ENCODE data around the gene OMA1. TPM values are rescaled to one million over a fixed set of nuclear protein-coding genes. Genes with fewer than 3 reads are reported as not detected.

The OMA1 gene
- total and polyA plus RNA-seq, 12 donors, result 16.2 to 44.9 (median 32.3) TPM

GRCh38 chr1:58586271-58586670 lies 39.7 kb upstream of the OMA1 start:
- DNase-seq, result no peak
- TF ChIP-seq POLR2A (IDR thresholded peaks at IDR 0.05) (no peak), CTCF (IDR thresholded peaks at IDR 0.05) (no peak)
- H3K27ac ChIP-seq, result no peak overlapping the region
- no peaks in the 10 kb centered on the region for H3K9me3 ChIP-seq (replicated peaks in 1 of 3)
- H3K4me3 ChIP-seq, result no peak overlapping the region
- H3K36me3 ChIP-seq (replicated peaks in 1 of 2), result no peaks in the 10 kb centered on the region
- intact Hi-C loops (cut with DNase I), result no loop called here
- 81 to 93% (median 87%) methylated on average over 4 of the region's 4 CpGs for WGBS, 4 donors
- peaks cover 13 to 17% of the 10 kb centered on the region in 2 donors for H3K4me1 ChIP-seq (replicated peaks in 1 of 2)
- H3K27me3 ChIP-seq, result no peaks in the 10 kb centered on the region

- Histone ChIP-seq H3K9me3 (replicated peaks in 1 of 3) (no peaks in the 10 kb centered on the region), H3K27me3 (no peaks in the 10 kb centered on the region), H3K4me1 (replicated peaks in 1 of 2) (peaks cover 13 to 17% of the 10 kb centered on the region in 2 donors), H3K27ac (peak overlapping the region in 2 of 5 donors; percentile 15 to 80), H3K4me3 (no peak overlapping the region), H3K36me3 (replicated peaks in 1 of 2) (no peaks in the 10 kb centered on the region)
- intact Hi-C loops (cut with DNase I), result no loop called here
- DNase-seq, result no peak
- 61 to 90% (median 76%) methylated on average over 3 of the region's 3 CpGs for WGBS, 4 donors
- TF ChIP-seq POLR2A (IDR thresholded peaks at IDR 0.05) (no peak), CTCF (IDR thresholded peaks at IDR 0.05) (no peak)
These were observed 39.1 kb upstream of the OMA1 start for GRCh38 chr1:58585581-58586151.

- 62 to 86% (median 64%) methylated on average over 2 of the region's 2 CpGs for WGBS, 4 donors
- peak overlapping the region in 2 of 5 donors; percentile 15 to 80 for H3K27ac ChIP-seq
- intact Hi-C loops (cut with DNase I), result no loop called here
- H3K4me3 ChIP-seq, result no peak overlapping the region
- no peaks in the 10 kb centered on the region for H3K9me3 ChIP-seq (replicated peaks in 1 of 3)
- no peaks in the 10 kb centered on the region for H3K27me3 ChIP-seq
- no peak for DNase-seq
- no peaks in the 10 kb centered on the region for H3K36me3 ChIP-seq (replicated peaks in 1 of 2)
- no peak for TF ChIP-seq POLR2A (IDR thresholded peaks at IDR 0.05)
- no peak for TF ChIP-seq CTCF (IDR thresholded peaks at IDR 0.05)
- peaks cover 13 to 17% of the 10 kb centered on the region in 2 donors for H3K4me1 ChIP-seq (replicated peaks in 1 of 2)
These were observed 38.6 kb upstream of the OMA1 start for GRCh38 chr1:58585166-58585565.

- H3K4me3 ChIP-seq, result no peak overlapping the region
- intact Hi-C loops (cut with DNase I), result no loop called here
- no peak for TF ChIP-seq POLR2A (IDR thresholded peaks at IDR 0.05)
- TF ChIP-seq CTCF (IDR thresholded peaks at IDR 0.05), result no peak
- H3K4me1 ChIP-seq (replicated peaks in 1 of 2), result peaks cover 13 to 17% of the 10 kb centered on the region in 2 donors
- DNase-seq, result peak; percentile 43 to 90 (median 86)
- peak overlapping the region in 3 of 5 donors; percentile 22 to 80 (median 39) for H3K27ac ChIP-seq
- WGBS, 4 donors, result 24 to 25% (median 25%) methylated on average over 8 of the region's 8 CpGs
- no peaks in the 10 kb centered on the region for H3K27me3 ChIP-seq
- no peaks in the 10 kb centered on the region for H3K36me3 ChIP-seq (replicated peaks in 1 of 2)
- no peaks in the 10 kb centered on the region for H3K9me3 ChIP-seq (replicated peaks in 1 of 3)
These were observed 37.8 kb upstream of the OMA1 start for GRCh38 chr1:58584082-58584895.

Data from adrenal gland (tissue), 12 donors.